VCaP (cell line): ENCODE data around the gene UBE2F.

Experiments used
- H3K27ac ChIP-seq: fragments of 450-650 bp; 2 replicates; pipeline ENCODE4 v1.5.1; 2017
- CTCF ChIP-seq: fragments of 450-650 bp; conservative IDR thresholded peaks from 2 replicates; pipeline ENCODE4 v1.5.1; 2017; ENCODE audit warnings: mild to moderate bottlenecking, moderate library complexity

UBE2F gene

DNA sequence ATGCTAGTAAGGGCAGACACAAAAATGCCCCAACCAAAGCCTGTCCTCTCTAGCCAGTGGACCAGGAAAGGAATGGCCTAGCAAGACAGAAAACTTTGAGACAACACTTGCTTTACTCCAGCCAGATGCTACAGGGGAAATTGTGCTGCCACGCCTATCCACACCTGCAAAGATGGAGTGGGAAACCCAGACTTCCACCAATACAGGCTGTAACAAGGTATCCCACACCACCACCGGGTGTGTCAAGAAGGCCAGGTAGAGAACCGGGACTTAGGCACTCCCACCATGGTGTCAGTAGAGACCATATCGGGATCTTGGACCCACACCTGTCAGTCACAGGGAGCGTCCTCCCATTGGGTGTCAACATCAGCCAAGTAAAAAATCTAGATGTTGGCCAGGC lies 117.1 kb downstream of the UBE2F start:
- no peak overlapping the region for H3K27ac ChIP-seq
- TF ChIP-seq CTCF, result no peak

- TF ChIP-seq CTCF, result no peak
- H3K27ac ChIP-seq, result no peak overlapping the region
These were observed 117.9 kb downstream of the UBE2F start for GRCh38 chr2:238084761-238085160.

DNA sequence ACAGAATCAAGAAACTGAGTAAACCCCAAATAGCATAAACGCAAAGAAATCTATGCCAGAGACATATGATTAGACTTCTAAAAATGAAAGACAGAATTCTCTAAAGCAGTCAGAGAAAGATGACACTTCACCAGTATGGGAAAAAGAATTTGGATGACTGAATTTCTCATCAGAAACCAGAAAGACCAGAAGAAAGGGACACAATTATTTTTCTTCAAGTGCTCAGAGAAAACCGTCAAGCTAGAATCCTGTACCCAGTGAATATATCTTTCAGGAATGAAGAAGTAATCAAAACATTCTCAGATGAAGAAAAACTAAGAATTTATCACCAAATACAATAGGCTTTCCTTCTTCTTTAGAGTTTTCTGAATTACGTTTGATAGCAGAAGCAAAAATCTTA lies 119.1 kb downstream of the UBE2F start:
- H3K27ac ChIP-seq, result no peak overlapping the region
- TF ChIP-seq CTCF, result no peak

GRCh38 chr2:238087211-238087610 lies 120.4 kb downstream of the UBE2F start:
- no peak overlapping the region for H3K27ac ChIP-seq
- no peak for TF ChIP-seq CTCF

DNA sequence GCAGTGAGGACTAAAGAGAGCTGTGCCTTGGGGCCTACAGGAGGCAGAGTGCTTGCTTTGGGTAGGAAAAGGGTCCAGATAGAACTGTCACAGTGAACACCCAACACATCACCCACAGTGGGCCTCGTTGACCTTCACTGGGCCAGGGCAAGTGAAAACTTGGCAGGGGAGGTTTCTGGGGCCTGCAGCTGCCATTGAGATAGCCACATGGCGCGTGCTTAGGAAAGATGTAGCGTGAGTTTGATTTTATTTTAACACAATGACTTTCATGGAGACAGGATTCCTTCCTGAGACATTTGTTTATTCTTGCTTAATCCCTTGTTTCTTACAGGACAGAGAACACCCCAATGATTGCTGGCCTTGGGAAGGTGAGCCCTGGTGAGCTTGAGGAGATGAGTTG lies 124.1 kb downstream of the UBE2F start:
- TF ChIP-seq CTCF, result no peak
- no peak overlapping the region for H3K27ac ChIP-seq

GRCh38 chr2:238091436-238092060 lies 124.7 kb downstream of the UBE2F start:
- no peak overlapping the region for H3K27ac ChIP-seq
- no peak for TF ChIP-seq CTCF
